ENCODE measurements around the gene MYO5B. TPM values are rescaled to one million over a fixed set of nuclear protein-coding genes. Genes with fewer than 3 reads are reported as not detected.

The MYO5B gene
- total and polyA plus RNA-seq, 2 experiments from 2014 or later: 20.3 to 41.9 TPM

- Histone ChIP-seq H4K20me1 (ENCODE audit: insufficient read depth, poor library complexity, severe bottlenecking) (no peaks in the 10 kb centered on the region), H3K36me3 (replicated peaks; ENCODE audit: insufficient read depth, low read depth) (no peaks in the 10 kb centered on the region), H3K4me1 (ENCODE audit: insufficient read depth) (peaks cover 12% of the 10 kb centered on the region), H3K9me3 (ENCODE audit: low read depth) (no peaks in the 10 kb centered on the region), H3K27ac (no peak overlapping the region), H3K27me3 (no peaks in the 10 kb centered on the region), H3K4me3 (no peak overlapping the region), H3K9me2 (replicated peaks; ENCODE audit: insufficient read depth) (no peaks in the 10 kb centered on the region), H2AFZ (no peak overlapping the region), H3K79me2 (peaks cover 30% of the 10 kb centered on the region), H3K4me2 (no peak overlapping the region)
- 89% methylated on average over 2 of the region's 2 CpGs for WGBS (ENCODE audit: low lambda C conversion rate, missing lambda C conversion rate)
- TF ChIP-seq EZH2phosphoT487 (IDR thresholded peaks at IDR 0.05; ENCODE audit: low read depth, severe bottlenecking, unreplicated experiment) (no peak), CTCF (IDR thresholded peaks at IDR 0.05; ENCODE audit: poor library complexity) (no peak), EZH2 (IDR thresholded peaks at IDR 0.05; ENCODE audit: borderline replicate concordance) (no peak)
- no peak for DNase-seq (ENCODE audit: low spot score)
Observed at GRCh38 chr18:50072146-50072545, 122.8 kb downstream of the MYO5B start.

GRCh38 chr18:50071397-50071796, 123.5 kb downstream of the MYO5B start:
- H2AFZ ChIP-seq: no peak overlapping the region
- peaks cover 11% of the 10 kb centered on the region for H3K4me1 ChIP-seq (ENCODE audit: insufficient read depth)
- no peak overlapping the region for H3K4me3 ChIP-seq
- H3K27ac ChIP-seq: no peak overlapping the region
- H3K9me2 ChIP-seq (replicated peaks; ENCODE audit: insufficient read depth): no peaks in the 10 kb centered on the region
- no peaks in the 10 kb centered on the region for H4K20me1 ChIP-seq (ENCODE audit: insufficient read depth, poor library complexity, severe bottlenecking)
- TF ChIP-seq CTCF (IDR thresholded peaks at IDR 0.05; ENCODE audit: poor library complexity) (no peak), EZH2phosphoT487 (IDR thresholded peaks at IDR 0.05; ENCODE audit: low read depth, severe bottlenecking, unreplicated experiment) (no peak), EZH2 (IDR thresholded peaks at IDR 0.05; ENCODE audit: borderline replicate concordance) (no peak)
- no peaks in the 10 kb centered on the region for H3K36me3 ChIP-seq (replicated peaks; ENCODE audit: insufficient read depth, low read depth)
- H3K27me3 ChIP-seq: no peaks in the 10 kb centered on the region
- H3K9me3 ChIP-seq (ENCODE audit: low read depth): no peaks in the 10 kb centered on the region
- WGBS (ENCODE audit: low lambda C conversion rate, missing lambda C conversion rate): 84% methylated on average over 4 of the region's 4 CpGs
- DNase-seq (ENCODE audit: low spot score): no peak
- H3K4me2 ChIP-seq: no peak overlapping the region
- peaks cover 26% of the 10 kb centered on the region for H3K79me2 ChIP-seq

GRCh38 chr18:50069422-50069821, 125.5 kb downstream of the MYO5B start:
- Histone ChIP-seq H3K27me3 (no peaks in the 10 kb centered on the region), H3K9me2 (replicated peaks; ENCODE audit: insufficient read depth) (no peaks in the 10 kb centered on the region), H3K4me2 (no peak overlapping the region), H3K36me3 (replicated peaks; ENCODE audit: insufficient read depth, low read depth) (no peaks in the 10 kb centered on the region), H3K4me3 (no peak overlapping the region), H2AFZ (no peak overlapping the region), H3K27ac (no peak overlapping the region), H3K79me2 (peaks cover 17% of the 10 kb centered on the region), H3K4me1 (ENCODE audit: insufficient read depth) (no peaks in the 10 kb centered on the region), H3K9me3 (ENCODE audit: low read depth) (no peaks in the 10 kb centered on the region), H4K20me1 (ENCODE audit: insufficient read depth, poor library complexity, severe bottlenecking) (no peaks in the 10 kb centered on the region)
- TF ChIP-seq EZH2phosphoT487 (IDR thresholded peaks at IDR 0.05; ENCODE audit: low read depth, severe bottlenecking, unreplicated experiment) (no peak), CTCF (IDR thresholded peaks at IDR 0.05; ENCODE audit: poor library complexity) (no peak), EZH2 (IDR thresholded peaks at IDR 0.05; ENCODE audit: borderline replicate concordance) (no peak)
- DNase-seq (ENCODE audit: low spot score): no peak
- WGBS (ENCODE audit: low lambda C conversion rate, missing lambda C conversion rate): 84% methylated on average over 3 of the region's 3 CpGs

GRCh38 chr18:50065527-50065926, 129.4 kb downstream of the MYO5B start:
- Histone ChIP-seq H3K36me3 (replicated peaks; ENCODE audit: insufficient read depth, low read depth) (no peaks in the 10 kb centered on the region), H3K27ac (no peak overlapping the region), H3K79me2 (peaks cover 24% of the 10 kb centered on the region), H3K9me3 (ENCODE audit: low read depth) (no peaks in the 10 kb centered on the region), H3K4me2 (no peak overlapping the region), H4K20me1 (ENCODE audit: insufficient read depth, poor library complexity, severe bottlenecking) (no peaks in the 10 kb centered on the region), H3K9me2 (replicated peaks; ENCODE audit: insufficient read depth) (no peaks in the 10 kb centered on the region), H2AFZ (no peak overlapping the region), H3K27me3 (no peaks in the 10 kb centered on the region), H3K4me1 (ENCODE audit: insufficient read depth) (peaks cover 6% of the 10 kb centered on the region), H3K4me3 (no peak overlapping the region)
- TF ChIP-seq EZH2phosphoT487 (IDR thresholded peaks at IDR 0.05; ENCODE audit: low read depth, severe bottlenecking, unreplicated experiment): no peak
- no peak for TF ChIP-seq EZH2 (IDR thresholded peaks at IDR 0.05; ENCODE audit: borderline replicate concordance)
- no peak for TF ChIP-seq CTCF (IDR thresholded peaks at IDR 0.05; ENCODE audit: poor library complexity)
- WGBS (ENCODE audit: low lambda C conversion rate, missing lambda C conversion rate): 84% methylated on average over 4 of the region's 4 CpGs
- DNase-seq (ENCODE audit: low spot score): no peak

All from hepatocyte (in vitro differentiated cells).